DND-41 (cell line): ENCODE measurements around the gene USP13.

Source experiments
- ATAC-seq: fragments of 200-7000 bp; cut with Tn5 transposase; 3 replicates; pipeline ENCODE4 v1.9.1; 2021; ENCODE audit warnings: low read depth; ENCODE audit not compliant: insufficient read depth
- DNase-seq: peaks from one replicate; pipeline ENCODE4 v3.0.0-alpha.2; 2020
- H2AFZ ChIP-seq: 2 replicates; pipeline ENCODE4 v1.6.0; 2012; ENCODE audit warnings: low read depth, low read length
- H3K27ac ChIP-seq: 2 replicates; pipeline ENCODE4 v1.5.1; 2012; ENCODE audit warnings: low read length, inconsistent platforms
- H3K27me3 ChIP-seq: fragments of 200-600 bp; sonication (generic); 2 replicates; pipeline ENCODE4 v1.6.0; 2012; ENCODE audit warnings: low read length, mild to moderate bottlenecking, inconsistent platforms; ENCODE audit not compliant: insufficient read depth, poor library complexity
- H3K36me3 ChIP-seq: 2 replicates; pipeline ENCODE4 v1.5.1; 2012; ENCODE audit warnings: low read length, inconsistent platforms; ENCODE audit not compliant: insufficient read depth
- H3K4me1 ChIP-seq: 2 replicates; pipeline ENCODE4 v1.5.1; 2012; ENCODE audit warnings: mild to moderate bottlenecking, low read length; ENCODE audit not compliant: insufficient read depth
- H3K4me2 ChIP-seq: 2 replicates; pipeline ENCODE4 v1.6.0; 2012; ENCODE audit warnings: mild to moderate bottlenecking, moderate library complexity, low read length, inconsistent platforms; ENCODE audit not compliant: insufficient read depth
- H3K4me3 ChIP-seq, 2 experiments: fragments of 200-600 bp in 1 of 2; shearing (Covaris generic) in 1 of 2; 2 replicates each; pipeline ENCODE4 v1.5.1; 2012 to 2016; ENCODE audit warnings: inconsistent platforms in 2 of 2, low read length in 2 of 2, mild to moderate bottlenecking in 2 of 2, low read depth in 1 of 2, moderate library complexity in 1 of 2
- H3K79me2 ChIP-seq: 2 replicates; pipeline ENCODE4 v1.6.0; 2012; ENCODE audit warnings: low read length, inconsistent platforms; ENCODE audit not compliant: insufficient read depth
- H3K9ac ChIP-seq: 2 replicates; pipeline ENCODE4 v1.6.0; 2012; ENCODE audit warnings: low read depth, mild to moderate bottlenecking, inconsistent platforms, low read length, moderate library complexity
- H3K9me3 ChIP-seq: 2 replicates; pipeline ENCODE4 v1.5.1; 2012; ENCODE audit warnings: low read length, moderate library complexity, mild to moderate bottlenecking, inconsistent platforms; ENCODE audit not compliant: insufficient read depth, severe bottlenecking
- H4K20me1 ChIP-seq: 2 replicates; pipeline ENCODE4 v1.6.0; 2012; ENCODE audit warnings: low read length; ENCODE audit not compliant: insufficient read depth
- EZH2 ChIP-seq: IDR thresholded peaks from 3 replicates; pipeline ENCODE4 v1.6.1; 2012; ENCODE audit warnings: borderline replicate concordance, low read depth, mild to moderate bottlenecking, moderate library complexity, low read length, inconsistent platforms; ENCODE audit not compliant: severe bottlenecking
- TF ChIP-seq, protein P1 (sequence below): IDR thresholded peaks from 2 replicates; pipeline ENCODE4 v1.5.1; 2012; ENCODE audit warnings: borderline replicate concordance, low read length, moderate library complexity, mild to moderate bottlenecking; ENCODE audit not compliant: poor library complexity, severe bottlenecking; ENCODE audit errors: extremely low read depth

USP13 gene

DNA sequence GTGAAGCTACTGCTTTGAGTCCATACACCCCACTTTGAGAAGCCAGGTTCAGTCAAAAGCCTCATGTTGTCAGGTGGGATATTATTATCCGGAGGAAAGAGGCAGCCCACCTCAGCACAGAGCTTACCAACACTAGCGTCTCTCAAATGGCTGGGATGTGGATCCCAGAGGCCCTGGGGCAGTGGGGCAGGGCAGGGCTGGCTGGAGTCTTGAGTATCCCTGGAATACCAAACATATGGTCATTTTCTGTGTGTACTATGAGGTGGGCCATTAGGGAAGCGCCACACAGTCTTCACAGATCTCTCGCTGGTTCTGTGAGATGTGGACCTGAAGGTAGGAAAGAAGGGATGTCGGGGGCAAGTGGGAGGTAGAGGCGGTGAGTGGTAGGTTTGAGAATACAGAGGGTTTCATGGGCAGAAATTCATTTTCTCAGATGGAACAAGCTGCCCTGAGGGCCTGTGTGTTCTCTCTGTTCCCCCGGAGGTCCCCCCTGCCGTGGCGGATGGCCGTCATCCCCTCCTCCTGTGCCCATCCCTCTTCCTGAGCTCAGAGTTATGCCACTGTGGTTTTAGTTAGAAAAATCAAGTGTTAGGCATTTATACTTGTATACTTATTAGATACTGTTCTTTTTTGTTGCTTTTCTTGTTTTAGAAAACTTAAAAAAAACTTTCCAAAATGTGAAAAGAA, 66.4 kb downstream of the USP13 start:
- Histone ChIP-seq H3K4me2 (no peak overlapping the region), H3K27ac (no peak overlapping the region), H3K36me3 (peaks cover 30% of the 10 kb centered on the region), H4K20me1 (no peaks in the 10 kb centered on the region; the same call in 1 of the 2 replicates), H3K9ac (no peak overlapping the region), H3K4me1 (no peaks in the 10 kb centered on the region), H3K9me3 (no peaks in the 10 kb centered on the region), H3K4me3 (no peak overlapping the region), H2AFZ (no peak overlapping the region), H3K27me3 (no peaks in the 10 kb centered on the region), H3K79me2 (no peaks in the 10 kb centered on the region)
- TF ChIP-seq EZH2 = no peak
- TF ChIP-seq, protein P1, sequence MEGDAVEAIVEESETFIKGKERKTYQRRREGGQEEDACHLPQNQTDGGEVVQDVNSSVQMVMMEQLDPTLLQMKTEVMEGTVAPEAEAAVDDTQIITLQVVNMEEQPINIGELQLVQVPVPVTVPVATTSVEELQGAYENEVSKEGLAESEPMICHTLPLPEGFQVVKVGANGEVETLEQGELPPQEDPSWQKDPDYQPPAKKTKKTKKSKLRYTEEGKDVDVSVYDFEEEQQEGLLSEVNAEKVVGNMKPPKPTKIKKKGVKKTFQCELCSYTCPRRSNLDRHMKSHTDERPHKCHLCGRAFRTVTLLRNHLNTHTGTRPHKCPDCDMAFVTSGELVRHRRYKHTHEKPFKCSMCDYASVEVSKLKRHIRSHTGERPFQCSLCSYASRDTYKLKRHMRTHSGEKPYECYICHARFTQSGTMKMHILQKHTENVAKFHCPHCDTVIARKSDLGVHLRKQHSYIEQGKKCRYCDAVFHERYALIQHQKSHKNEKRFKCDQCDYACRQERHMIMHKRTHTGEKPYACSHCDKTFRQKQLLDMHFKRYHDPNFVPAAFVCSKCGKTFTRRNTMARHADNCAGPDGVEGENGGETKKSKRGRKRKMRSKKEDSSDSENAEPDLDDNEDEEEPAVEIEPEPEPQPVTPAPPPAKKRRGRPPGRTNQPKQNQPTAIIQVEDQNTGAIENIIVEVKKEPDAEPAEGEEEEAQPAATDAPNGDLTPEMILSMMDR = no peak
- no peak for DNase-seq
- ATAC-seq = no peak

DNA sequence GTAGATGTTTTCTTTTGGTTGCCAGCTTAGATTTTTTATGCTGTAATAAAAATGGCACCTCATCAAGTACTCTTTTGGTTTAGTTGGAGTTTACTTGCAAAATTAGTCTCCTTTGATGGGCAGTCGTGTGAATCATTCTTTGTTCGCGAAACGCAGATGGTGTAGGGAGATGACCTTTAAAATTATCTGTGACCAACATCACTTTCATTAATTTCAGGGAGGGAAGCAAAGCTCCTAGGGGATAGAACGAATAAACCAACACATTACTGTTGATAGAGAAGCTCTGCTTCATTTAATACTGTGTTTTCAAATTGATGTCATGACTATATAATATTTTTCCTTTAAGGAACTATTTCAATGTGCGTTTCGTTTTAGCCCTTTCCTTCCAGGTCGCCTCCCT, 67.4 kb downstream of the USP13 start:
- no peak for DNase-seq
- no peak for ATAC-seq
- no peak overlapping the region for H3K4me2 ChIP-seq

DNA sequence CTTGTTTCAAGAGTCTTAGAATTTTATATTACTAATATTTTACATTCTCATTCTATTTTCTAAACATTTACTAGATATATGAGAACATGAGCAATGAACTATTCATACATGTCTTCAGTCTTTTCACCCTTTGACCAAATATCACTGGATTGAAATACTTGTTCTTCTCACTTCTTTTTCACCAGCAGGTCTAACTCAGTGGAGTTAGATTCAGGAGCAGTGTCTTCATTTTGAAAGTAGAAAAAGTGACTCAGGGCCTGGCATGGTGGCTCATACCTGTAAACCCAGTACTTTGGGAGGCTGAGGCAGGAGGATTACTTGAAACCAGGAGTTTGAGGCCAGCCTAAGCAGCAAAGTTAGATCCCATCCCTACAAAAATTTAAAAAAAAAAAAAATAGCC, 70.8 kb downstream of the USP13 start:
- no peak overlapping the region for H3K4me2 ChIP-seq
- no peaks in the 10 kb centered on the region; the same call in 1 of the 2 replicates for H4K20me1 ChIP-seq
- no peaks in the 10 kb centered on the region for H3K4me1 ChIP-seq
- ATAC-seq = no peak
- H3K27me3 ChIP-seq = no peaks in the 10 kb centered on the region
- no peak overlapping the region for H3K4me3 ChIP-seq
- TF ChIP-seq, protein P1 = no peak
- no peak for TF ChIP-seq EZH2
- H3K79me2 ChIP-seq = no peaks in the 10 kb centered on the region
- peaks cover 40% of the 10 kb centered on the region for H3K36me3 ChIP-seq
- no peak for DNase-seq
- no peak overlapping the region for H3K27ac ChIP-seq
- H2AFZ ChIP-seq = no peak overlapping the region
- H3K9ac ChIP-seq = no peak overlapping the region
- no peaks in the 10 kb centered on the region for H3K9me3 ChIP-seq

More for the DNA sequence above, 67.4 kb downstream of the USP13 start:
- H3K4me1 ChIP-seq = no peaks in the 10 kb centered on the region
- no peak overlapping the region for H3K4me3 ChIP-seq
- no peak overlapping the region for H3K9ac ChIP-seq
- H3K27me3 ChIP-seq = no peaks in the 10 kb centered on the region
- H3K9me3 ChIP-seq = no peaks in the 10 kb centered on the region
- H3K27ac ChIP-seq = no peak overlapping the region
- TF ChIP-seq, protein P1 = no peak
- no peak for TF ChIP-seq EZH2
- no peak overlapping the region for H2AFZ ChIP-seq
- H3K79me2 ChIP-seq = no peaks in the 10 kb centered on the region
- peaks cover 30% of the 10 kb centered on the region for H3K36me3 ChIP-seq
- H4K20me1 ChIP-seq = no peaks in the 10 kb centered on the region; the same call in 1 of the 2 replicates
